Brain microvascular endothelial cell (primary cell): ENCODE data around the gene LIPC.
"Not testable (repeated sequence)": the region's sequence is repeated elsewhere in the genome, so short reads cannot be mapped to it uniquely, and the experiment has no call there.

Experiments
- DNase-seq: peaks from one replicate; pipeline ENCODE4 v3.0.0-alpha.2; 2020
- H3K27ac ChIP-seq: fragments of 250-450 bp; sonication (Bioruptor Pico); 2 replicates; pipeline ENCODE4 v1.5.1; 2020; ENCODE audit warnings: mild to moderate bottlenecking, moderate library complexity
- H3K27me3 ChIP-seq: fragments of 250-450 bp; sonication (Bioruptor Pico); replicated peaks from 2 replicates; pipeline ENCODE4 v1.5.1; 2020; ENCODE audit warnings: mild to moderate bottlenecking
- H3K36me3 ChIP-seq: fragments of 250-450 bp; sonication (Bioruptor Pico); replicated peaks from 2 replicates; pipeline ENCODE4 v1.5.1; 2020; ENCODE audit warnings: mild to moderate bottlenecking
- H3K4me3 ChIP-seq: 2 replicates; pipeline ENCODE4 v1.5.1; 2011; ENCODE audit warnings: low read depth, mild to moderate bottlenecking, control low read depth, low read length, moderate library complexity
- in situ Hi-C: cut with HindIII; loops from 2 replicates; pipeline ENCODE4 v1.10.0; 2017; ENCODE audit warnings: low sequenced_read_pairs, low pct_ligation_motif_present
- TF ChIP-seq, protein P1 (sequence below): IDR thresholded peaks from 2 replicates; pipeline ENCODE4 v1.5.1; 2011; ENCODE audit warnings: low read depth, mild to moderate bottlenecking, moderate library complexity, low read length, control low read depth, inconsistent platforms; ENCODE audit errors: missing control alignments

Gene LIPC

DNA sequence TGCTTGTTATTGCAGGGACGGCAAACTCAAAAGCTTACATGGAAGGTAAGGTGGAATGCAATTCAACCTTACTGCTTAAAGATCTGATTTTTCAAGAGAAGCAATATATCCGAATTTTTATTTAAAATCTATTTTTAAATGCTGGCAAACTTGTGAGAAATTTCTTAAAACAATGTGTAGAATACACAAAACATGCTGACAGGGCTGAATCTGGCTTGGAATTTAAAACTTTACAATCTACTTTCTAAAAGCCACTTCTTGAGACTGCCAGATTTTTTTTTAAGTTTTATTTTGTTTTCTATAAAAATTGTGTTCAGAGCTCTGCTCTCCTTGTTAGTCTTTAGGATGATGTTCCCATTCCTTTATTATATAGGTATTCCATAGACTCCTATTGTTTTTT is 171.0 kb downstream of the LIPC start:
- Histone ChIP-seq H3K36me3 (peaks cover 8% of the 10 kb centered on the region), H3K4me3 (no peak overlapping the region), H3K27ac (no peak overlapping the region), H3K27me3 (no peaks in the 10 kb centered on the region)
- in situ Hi-C loops, result no loop called here
- TF ChIP-seq, protein P1, sequence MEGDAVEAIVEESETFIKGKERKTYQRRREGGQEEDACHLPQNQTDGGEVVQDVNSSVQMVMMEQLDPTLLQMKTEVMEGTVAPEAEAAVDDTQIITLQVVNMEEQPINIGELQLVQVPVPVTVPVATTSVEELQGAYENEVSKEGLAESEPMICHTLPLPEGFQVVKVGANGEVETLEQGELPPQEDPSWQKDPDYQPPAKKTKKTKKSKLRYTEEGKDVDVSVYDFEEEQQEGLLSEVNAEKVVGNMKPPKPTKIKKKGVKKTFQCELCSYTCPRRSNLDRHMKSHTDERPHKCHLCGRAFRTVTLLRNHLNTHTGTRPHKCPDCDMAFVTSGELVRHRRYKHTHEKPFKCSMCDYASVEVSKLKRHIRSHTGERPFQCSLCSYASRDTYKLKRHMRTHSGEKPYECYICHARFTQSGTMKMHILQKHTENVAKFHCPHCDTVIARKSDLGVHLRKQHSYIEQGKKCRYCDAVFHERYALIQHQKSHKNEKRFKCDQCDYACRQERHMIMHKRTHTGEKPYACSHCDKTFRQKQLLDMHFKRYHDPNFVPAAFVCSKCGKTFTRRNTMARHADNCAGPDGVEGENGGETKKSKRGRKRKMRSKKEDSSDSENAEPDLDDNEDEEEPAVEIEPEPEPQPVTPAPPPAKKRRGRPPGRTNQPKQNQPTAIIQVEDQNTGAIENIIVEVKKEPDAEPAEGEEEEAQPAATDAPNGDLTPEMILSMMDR, result no peak
- no peak for DNase-seq

- in situ Hi-C loops, result not testable (repeated sequence)
Measured at GRCh38 chr15:58603927-58604326, 172.1 kb downstream of the LIPC start.

DNA sequence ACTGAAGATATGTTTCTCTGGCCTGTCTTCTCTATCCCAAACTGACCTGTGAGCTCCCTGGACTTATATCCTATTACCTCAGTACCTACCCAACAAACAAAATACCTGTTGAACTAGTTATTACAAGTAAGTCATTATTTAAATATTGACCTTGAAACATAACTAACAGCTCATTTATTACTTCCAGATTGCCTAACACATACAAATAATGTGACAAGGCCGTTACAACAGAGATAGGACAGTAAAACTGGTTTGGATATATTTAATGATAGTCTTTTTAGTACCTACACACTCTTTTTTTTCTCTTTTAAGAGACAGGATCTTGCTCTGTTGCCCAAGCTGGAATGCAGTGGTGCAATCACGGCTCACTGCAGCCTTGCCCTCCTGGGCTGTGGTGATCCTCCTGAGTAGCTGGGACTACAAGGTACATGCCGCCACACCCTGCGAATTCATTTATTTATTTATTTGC is 172.7 kb downstream of the LIPC start:
- H3K27ac ChIP-seq, result no peak overlapping the region
- in situ Hi-C loops, result no loop called here
- no peak for DNase-seq
- peaks cover 8% of the 10 kb centered on the region for H3K36me3 ChIP-seq
- no peaks in the 10 kb centered on the region for H3K27me3 ChIP-seq
- no peak overlapping the region for H3K4me3 ChIP-seq
- TF ChIP-seq, protein P1, result no peak

More at GRCh38 chr15:58603927-58604326, 172.1 kb downstream of the LIPC start:
- H3K27me3 ChIP-seq, H3K36me3 ChIP-seq, H3K4me3 ChIP-seq, H3K27ac ChIP-seq, DNase-seq: not testable (repeated sequence)

DNA sequence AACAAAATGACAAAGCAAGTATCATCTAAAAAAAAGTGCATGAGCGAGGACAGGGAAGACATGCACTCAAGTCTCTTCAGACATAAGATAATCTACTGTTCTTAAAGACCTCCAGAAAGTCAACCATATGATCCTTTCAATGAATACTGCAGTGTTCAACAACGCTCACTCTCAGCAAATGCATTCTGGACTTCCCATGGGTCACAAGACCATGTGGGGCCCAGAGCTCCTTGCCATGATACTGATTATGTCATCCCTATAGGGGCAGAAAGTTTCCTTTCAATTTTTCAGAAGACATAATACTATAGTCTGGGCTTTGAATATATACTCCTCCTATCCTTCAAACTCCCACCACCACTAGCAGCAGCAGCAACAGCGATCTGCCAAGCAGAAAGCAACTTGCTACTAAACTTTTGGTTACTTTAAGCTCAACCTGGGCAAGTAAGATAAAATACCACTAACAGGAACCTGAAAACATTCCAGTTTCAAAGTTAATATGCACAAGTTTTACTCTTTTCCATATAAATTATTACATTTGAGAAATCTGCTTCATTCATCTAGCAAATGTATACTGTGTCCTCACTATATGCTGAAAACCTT is 174.2 kb downstream of the LIPC start:
- DNase-seq, result no peak
- TF ChIP-seq, protein P1, result no peak
- in situ Hi-C loops, result no loop called here
- Histone ChIP-seq H3K36me3 (peaks cover 13% of the 10 kb centered on the region), H3K27me3 (no peaks in the 10 kb centered on the region), H3K27ac (no peak overlapping the region), H3K4me3 (no peak overlapping the region)

DNA sequence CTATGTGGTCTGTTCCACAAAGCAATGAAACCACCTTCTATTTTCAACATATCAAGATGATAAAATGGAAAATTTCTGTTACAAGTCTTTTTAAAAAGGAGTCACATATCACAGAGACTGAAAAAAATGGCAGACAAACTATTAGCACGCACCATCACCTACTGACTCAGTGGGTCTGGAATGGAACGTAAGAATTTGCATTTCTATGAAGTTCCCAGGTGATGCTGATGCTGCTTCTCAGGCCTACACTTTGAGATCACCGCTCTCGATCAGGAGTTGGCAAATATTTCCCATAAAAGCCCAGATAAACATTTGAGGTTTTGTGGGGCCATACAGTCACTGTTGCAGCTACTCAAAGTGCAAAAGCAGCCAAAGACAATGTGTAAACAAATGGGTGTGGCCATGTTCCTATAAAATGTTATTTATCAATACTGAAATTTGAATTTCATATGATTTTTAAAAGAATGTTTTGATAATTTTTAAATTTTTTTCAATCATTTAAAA is 174.8 kb downstream of the LIPC start:
- DNase-seq, result no peak
- no peak overlapping the region for H3K4me3 ChIP-seq
- in situ Hi-C loops, result no loop called here
- peaks cover 13% of the 10 kb centered on the region for H3K36me3 ChIP-seq
- H3K27me3 ChIP-seq, result no peaks in the 10 kb centered on the region
- TF ChIP-seq, protein P1, result no peak
- H3K27ac ChIP-seq, result no peak overlapping the region

- peak; percentile 40 for DNase-seq
Measured at GRCh38 chr15:58608129-58608590, 176.4 kb downstream of the LIPC start.

More at GRCh38 chr15:58608129-58608590, 176.4 kb downstream of the LIPC start:
- TF ChIP-seq, protein P1, result no peak
- Histone ChIP-seq H3K36me3 (peaks cover 10% of the 10 kb centered on the region), H3K27me3 (no peaks in the 10 kb centered on the region), H3K27ac (peak overlapping the region; percentile 31), H3K4me3 (no peak overlapping the region)
- in situ Hi-C loops, result no loop called here
